Stimulated activated CD8-positive, alpha-beta memory T cell treated with anti-CD3 and anti-CD28 coated beads, Interleukin-12 subunit alpha, Interleukin-12 subunit beta, amount 100 ng/mL, for 1 hour (primary cell): Measurements from ENCODE around the gene LRRC7.

Experiments used
- DNase-seq: peaks from one replicate; pipeline ENCODE4 v3.0.0-alpha.2; 2020; ENCODE audit warnings: low read depth

The LRRC7 gene

GRCh38 chr1:69776555-69776954 is 208.8 kb downstream of the LRRC7 start:
- no peak for DNase-seq

GRCh38 chr1:69777423-69777822 is 209.7 kb downstream of the LRRC7 start:
- no peak for DNase-seq

- no peak for DNase-seq
These were observed 210.2 kb downstream of the LRRC7 start for GRCh38 chr1:69777971-69778370.

GRCh38 chr1:69787151-69787550 is 219.4 kb downstream of the LRRC7 start:
- DNase-seq: no peak

GRCh38 chr1:69791311-69791710 is 223.6 kb downstream of the LRRC7 start:
- DNase-seq: no peak

GRCh38 chr1:69794831-69795230 is 227.1 kb downstream of the LRRC7 start:
- DNase-seq: no peak

GRCh38 chr1:69814926-69815325 is 247.2 kb downstream of the LRRC7 start:
- no peak for DNase-seq

- DNase-seq: no peak
These were observed 257.2 kb downstream of the LRRC7 start for GRCh38 chr1:69824932-69825331.

- DNase-seq: no peak
These were observed 260.0 kb downstream of the LRRC7 start for GRCh38 chr1:69827732-69828131.

GRCh38 chr1:69833536-69833935 is 265.8 kb downstream of the LRRC7 start:
- DNase-seq: no peak

GRCh38 chr1:69834336-69834735 is 266.6 kb downstream of the LRRC7 start:
- no peak for DNase-seq

- no peak for DNase-seq
These were observed 268.2 kb downstream of the LRRC7 start for GRCh38 chr1:69835955-69836354.

GRCh38 chr1:69836971-69837636 is 269.4 kb downstream of the LRRC7 start:
- DNase-seq: no peak

- no peak for DNase-seq
These were observed 274.6 kb downstream of the LRRC7 start for GRCh38 chr1:69842326-69842725.

- DNase-seq: no peak
These were observed 277.9 kb downstream of the LRRC7 start for GRCh38 chr1:69845655-69846054.

- no peak for DNase-seq
These were observed 278.5 kb downstream of the LRRC7 start for GRCh38 chr1:69846267-69846666.

- no peak for DNase-seq
These were observed 279.9 kb downstream of the LRRC7 start for GRCh38 chr1:69847670-69848069.

GRCh38 chr1:69852151-69852550 is 284.4 kb downstream of the LRRC7 start:
- no peak for DNase-seq

GRCh38 chr1:69852706-69853105 is 285.0 kb downstream of the LRRC7 start:
- DNase-seq: no peak

GRCh38 chr1:69858534-69858933 is 290.8 kb downstream of the LRRC7 start:
- DNase-seq: no peak

- no peak for DNase-seq
These were observed 293.9 kb downstream of the LRRC7 start for GRCh38 chr1:69861641-69862040.

GRCh38 chr1:69862906-69863305 is 295.2 kb downstream of the LRRC7 start:
- no peak for DNase-seq

GRCh38 chr1:69863704-69864103 is 296.0 kb downstream of the LRRC7 start:
- DNase-seq: no peak

GRCh38 chr1:69871412-69871811 is 303.7 kb downstream of the LRRC7 start:
- DNase-seq: no peak

- no peak for DNase-seq
These were observed 310.6 kb downstream of the LRRC7 start for GRCh38 chr1:69878338-69878737.
